GM12873 (cell line): ENCODE measurements around the gene PAPSS1.

Experiments used
- CTCF ChIP-seq: IDR thresholded peaks from 2 replicates; pipeline ENCODE4 v1.5.1; 2012; ENCODE audit warnings: low read depth, mild to moderate bottlenecking, moderate library complexity, low read length, control low read depth; ENCODE audit not compliant: insufficient read depth; ENCODE audit errors: missing control alignments

The PAPSS1 gene

DNA sequence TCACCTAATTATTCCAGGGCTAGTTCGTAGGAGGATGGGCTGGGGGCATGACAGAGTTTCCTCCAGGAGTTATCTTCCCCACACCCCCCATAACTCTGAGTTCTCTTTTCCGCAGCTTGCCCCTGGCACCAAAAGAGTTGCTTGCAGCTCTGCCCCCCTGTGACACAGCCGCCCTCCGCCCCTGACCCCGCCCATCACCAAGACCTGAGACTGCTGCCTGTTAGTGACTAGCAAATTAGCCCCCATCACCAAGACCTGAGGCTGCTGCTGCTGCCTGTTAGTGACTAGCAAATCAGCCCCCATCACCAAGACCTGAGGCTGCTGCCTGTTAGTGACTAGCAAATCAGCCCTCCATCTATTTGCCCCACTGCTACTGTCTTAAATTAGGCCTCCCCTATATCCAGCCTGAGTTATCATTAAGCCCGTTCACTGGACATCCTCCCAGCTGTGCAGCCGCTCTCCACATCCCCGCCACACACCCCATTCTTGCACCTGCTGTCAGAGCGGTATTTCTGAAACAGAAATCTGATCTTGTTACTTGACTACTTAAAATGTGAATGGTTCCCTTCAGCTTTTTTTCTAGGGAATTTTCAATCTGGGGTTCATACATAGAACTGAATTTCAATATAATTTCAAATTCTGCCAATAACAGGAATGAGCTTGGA, 1.5 kb upstream of the PAPSS1 start:
- TF ChIP-seq CTCF, result no peak

DNA sequence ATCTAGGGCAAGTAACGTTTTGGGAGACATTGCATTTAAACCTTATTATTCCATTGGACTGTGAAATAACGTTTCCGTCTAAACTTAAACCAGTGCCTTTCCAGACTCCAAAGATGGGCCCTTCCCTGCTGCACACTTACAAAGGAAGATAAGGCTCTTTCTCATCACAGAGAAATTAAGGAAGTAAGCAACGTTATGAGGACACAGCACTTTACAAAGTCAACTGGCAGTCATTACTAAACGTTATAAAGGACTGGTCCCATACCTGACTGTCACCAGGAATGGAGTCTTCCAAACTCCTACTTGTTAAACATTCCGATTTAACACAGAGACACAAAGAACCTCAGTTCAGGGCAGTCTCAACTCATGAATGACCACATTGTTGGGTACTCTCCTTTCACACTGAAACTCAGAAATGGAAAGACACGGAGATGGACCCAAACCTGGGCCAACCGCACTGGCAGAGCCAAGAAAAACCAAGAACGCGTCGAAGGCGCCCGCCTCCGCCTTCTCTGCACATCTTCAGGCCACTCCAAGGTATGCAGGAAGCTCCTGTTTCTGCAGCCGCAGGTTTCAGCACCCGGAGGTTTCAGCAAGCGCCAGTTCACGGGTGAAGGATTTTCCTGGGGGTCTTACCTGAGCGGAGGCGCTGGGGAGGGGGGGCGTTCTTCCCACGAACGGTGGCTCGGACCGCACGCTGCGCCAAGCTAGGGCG, 670 bp downstream of the PAPSS1 start:
- no peak for TF ChIP-seq CTCF

GRCh38 chr4:107718351-107718965, 1.6 kb downstream of the PAPSS1 start:
- no peak for TF ChIP-seq CTCF

DNA sequence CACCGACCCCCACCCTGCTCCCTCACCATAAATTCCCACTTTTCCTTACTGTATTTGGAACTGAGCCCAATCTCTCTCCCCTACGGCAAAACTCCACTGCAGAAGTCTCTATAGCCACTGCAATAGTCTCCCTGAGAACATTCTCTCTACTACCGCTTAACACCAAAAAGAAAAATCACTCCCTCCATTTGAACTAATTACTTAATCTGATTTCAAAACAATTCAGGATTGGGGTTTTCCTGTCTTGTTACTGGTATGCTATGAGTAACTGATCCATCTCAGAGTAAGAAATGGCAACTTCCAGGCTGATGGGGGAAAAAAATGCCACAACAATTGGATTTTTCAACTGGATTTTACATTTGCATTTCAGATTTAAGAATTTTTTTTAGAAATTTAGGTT, 5.8 kb downstream of the PAPSS1 start:
- TF ChIP-seq CTCF, result no peak

DNA sequence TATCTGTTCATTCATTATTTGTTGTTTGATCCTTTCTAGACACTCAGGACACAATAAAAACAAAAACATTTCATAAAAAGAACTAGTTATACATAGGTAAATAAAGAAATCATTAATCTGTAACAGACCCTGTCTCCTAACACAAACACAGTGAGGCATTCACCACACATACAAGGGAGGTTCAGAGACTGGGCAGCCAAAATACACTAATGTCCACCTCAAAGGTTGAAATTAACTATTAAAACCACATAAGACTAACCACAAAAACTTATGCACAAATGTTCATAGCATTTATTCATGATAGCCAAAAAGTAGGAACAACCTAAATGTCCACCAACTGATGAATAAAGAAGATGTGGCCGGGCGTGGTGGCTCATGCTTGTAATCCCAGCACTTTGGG, 7.8 kb downstream of the PAPSS1 start:
- TF ChIP-seq CTCF, result no peak

GRCh38 chr4:107711831-107712230, 8.2 kb downstream of the PAPSS1 start:
- TF ChIP-seq CTCF, result no peak

GRCh38 chr4:107710493-107711459, 9.3 kb downstream of the PAPSS1 start:
- no peak for TF ChIP-seq CTCF
